Right atrium auricular region (tissue), 2 donors: ENCODE measurements around the gene SLC2A9. TPM values are rescaled to one million over a fixed set of nuclear protein-coding genes. Genes with fewer than 3 reads are reported as not detected.
"Not testable (repeated sequence)": the region's sequence is repeated elsewhere in the genome, so short reads cannot be mapped to it uniquely, and the experiment has no call there.

ENCODE experiments used
- DNase-seq: peaks from one replicate; pipeline ENCODE4 v3.0.0-alpha.2; 2019; ENCODE audit warnings: low spot score
- H3K27ac ChIP-seq, 2 donors: fragments of 200-600 bp; sonication (generic); 1 replicate in 1 of 2; 2 replicates in 1 of 2; pipeline ENCODE4 v1.5.1; 2016 to 2019
- H3K27me3 ChIP-seq, 2 donors: fragments of 200-600 bp; sonication (generic); one replicate each; pipeline versions ENCODE4 v1.5.1 to v1.6.0; 2017 to 2019
- H3K36me3 ChIP-seq: fragments of 200-600 bp; sonication (generic); one replicate; pipeline ENCODE4 v1.5.1; 2016
- H3K4me1 ChIP-seq, 2 donors: fragments of 200-600 bp; sonication (generic); one replicate each; pipeline versions ENCODE4 v1.5.1 to v1.6.0; 2017 to 2019
- H3K4me3 ChIP-seq, 2 donors: fragments of 200-600 bp; sonication (generic); 1 replicate in 1 of 2; 2 replicates in 1 of 2; pipeline ENCODE4 v1.5.1; 2017 to 2019; ENCODE audit warnings: mild to moderate bottlenecking in 1 of 2, moderate library complexity in 1 of 2
- H3K9me3 ChIP-seq, 2 donors: fragments of 200-600 bp; sonication (generic); one replicate each; pipeline ENCODE4 v1.5.1; 2019
- CTCF ChIP-seq, 2 donors: fragments of 200-600 bp; sonication (generic); IDR thresholded peaks; one replicate each; pipeline ENCODE4 v1.5.1; 2019; ENCODE audit warnings: antibody characterized with exemption in 2 of 2
- total RNA-seq, 2 donors: library from RNA; depleted of rRNA; stranded (reverse); fragments of >200 nt; gene quantifications; one replicate each; pipeline ENCODE4 v1.1.0, GENCODE V29; 2016

SLC2A9 gene
- total RNA-seq, 2 donors from 2014 or later = 3.5 to 5.8 TPM

GRCh38 chr4:9906996-9907395 lies 114.3 kb downstream of the SLC2A9 start:
- no peaks in the 10 kb centered on the region for H3K36me3 ChIP-seq
- no peaks in the 10 kb centered on the region for H3K9me3 ChIP-seq
- H3K27me3 ChIP-seq = no peaks in the 10 kb centered on the region
- no peaks in the 10 kb centered on the region for H3K4me1 ChIP-seq
- DNase-seq = no peak
- TF ChIP-seq CTCF (IDR thresholded peaks at IDR 0.05) = no peak
- no peak overlapping the region for H3K27ac ChIP-seq
- no peak overlapping the region for H3K4me3 ChIP-seq

GRCh38 chr4:9904976-9905587 lies 116.2 kb downstream of the SLC2A9 start:
- Histone ChIP-seq H3K4me3 (no peak overlapping the region), H3K27me3 (no peaks in the 10 kb centered on the region), H3K9me3 (no peaks in the 10 kb centered on the region), H3K36me3 (no peaks in the 10 kb centered on the region), H3K4me1 (no peaks in the 10 kb centered on the region), H3K27ac (no peak overlapping the region)
- TF ChIP-seq CTCF (IDR thresholded peaks at IDR 0.05) = no peak
- no peak for DNase-seq

GRCh38 chr4:9903317-9903716 lies 118.0 kb downstream of the SLC2A9 start:
- Histone ChIP-seq H3K27me3 (no peaks in the 10 kb centered on the region), H3K36me3 (no peaks in the 10 kb centered on the region), H3K9me3 (no peaks in the 10 kb centered on the region), H3K4me1 (no peaks in the 10 kb centered on the region), H3K27ac (no peak overlapping the region), H3K4me3 (no peak overlapping the region)
- no peak for TF ChIP-seq CTCF (IDR thresholded peaks at IDR 0.05)
- no peak for DNase-seq

GRCh38 chr4:9901257-9901656 lies 120.0 kb downstream of the SLC2A9 start:
- TF ChIP-seq CTCF (IDR thresholded peaks at IDR 0.05) = no peak
- Histone ChIP-seq H3K4me1 (no peaks in the 10 kb centered on the region), H3K27ac (peak overlapping the region; percentile 57 to 74), H3K27me3 (no peaks in the 10 kb centered on the region), H3K36me3 (no peaks in the 10 kb centered on the region), H3K4me3 (no peak overlapping the region), H3K9me3 (no peaks in the 10 kb centered on the region)
- no peak for DNase-seq

- not testable (repeated sequence) for H3K36me3 ChIP-seq, H3K27me3 ChIP-seq, DNase-seq, H3K4me3 ChIP-seq, H3K9me3 ChIP-seq, H3K4me1 ChIP-seq
- H3K27ac ChIP-seq = peak overlapping the region; percentile 57 to 74
These were observed 120.7 kb downstream of the SLC2A9 start for GRCh38 chr4:9900633-9901032.

- no peak for TF ChIP-seq CTCF (IDR thresholded peaks at IDR 0.05)
These were observed 121.8 kb downstream of the SLC2A9 start for GRCh38 chr4:9899306-9900055.

More at GRCh38 chr4:9899306-9900055, 121.8 kb downstream of the SLC2A9 start:
- H3K4me3 ChIP-seq = no peak overlapping the region
- no peaks in the 10 kb centered on the region for H3K4me1 ChIP-seq
- H3K27me3 ChIP-seq = no peaks in the 10 kb centered on the region
- H3K27ac ChIP-seq = no peak overlapping the region
- DNase-seq = no peak
- no peaks in the 10 kb centered on the region for H3K9me3 ChIP-seq
- no peaks in the 10 kb centered on the region for H3K36me3 ChIP-seq
